D341Med (cell line): ENCODE data around the gene ETV3L.
A peak's percentile ranks its signal among the peaks of the same experiment; 100 is the strongest.
"Not testable (repeated sequence)": the region's sequence is repeated elsewhere in the genome, so short reads cannot be mapped to it uniquely, and the experiment has no call there.

Experiments used
- DNase-seq: peaks from one replicate; pipeline ENCODE4 v3.0.0; 2012; ENCODE audit warnings: low spot score

ETV3L gene

DNA sequence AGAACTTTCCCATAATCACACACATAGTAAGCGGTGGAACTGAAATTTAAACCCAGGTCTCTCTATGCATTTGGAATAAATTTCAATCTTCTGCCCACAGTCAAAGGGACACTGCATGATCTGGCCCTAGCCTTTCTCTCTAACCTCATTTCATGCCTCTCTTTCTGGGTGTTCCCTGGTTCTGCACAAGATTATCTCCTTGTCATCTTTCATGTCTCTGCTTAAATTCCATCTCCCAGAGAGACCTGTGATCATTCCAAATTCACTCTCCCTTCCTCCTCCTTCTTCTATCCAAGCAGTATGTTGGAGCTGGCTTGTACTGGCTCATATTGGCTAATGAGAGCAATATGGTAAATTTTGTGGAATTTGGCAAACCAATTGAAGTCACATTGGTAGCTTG lies 22.2 kb downstream of the ETV3L start:
- DNase-seq, result no peak

DNA sequence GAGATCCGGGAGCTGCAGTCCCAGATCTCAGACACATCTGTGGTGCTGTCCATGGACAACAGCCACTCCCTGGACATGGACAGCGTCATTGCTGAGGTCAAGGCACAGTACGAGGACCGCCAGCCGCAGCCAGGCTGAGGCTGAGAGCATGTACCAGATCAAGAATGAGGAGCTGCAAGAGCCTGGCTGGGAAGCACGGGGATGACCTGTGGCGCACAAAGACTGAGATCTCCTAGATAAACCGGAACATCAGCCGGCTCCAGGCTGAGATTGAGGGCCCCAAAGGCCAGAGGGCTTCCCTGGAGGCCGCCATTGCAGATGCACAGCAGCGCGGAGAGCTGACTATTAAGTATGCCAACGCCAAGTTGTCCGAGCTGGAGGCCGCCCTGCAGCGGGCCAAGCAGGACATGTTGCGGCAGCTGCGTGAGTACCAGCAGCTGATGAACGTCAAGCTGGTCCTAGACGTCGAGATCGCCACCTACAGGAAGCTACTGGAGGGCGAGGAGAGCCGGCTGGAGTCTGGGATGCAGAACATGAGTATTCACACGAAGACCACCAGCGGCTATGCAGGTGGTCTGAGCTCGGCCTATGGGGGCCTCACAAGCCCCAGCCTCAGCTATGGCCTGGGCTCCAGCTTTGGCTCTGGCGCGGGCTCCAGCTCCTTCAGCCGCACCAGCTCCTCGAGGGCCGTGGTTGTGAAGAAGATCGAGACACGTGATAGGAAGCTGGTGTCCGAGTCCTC lies 25.5 kb downstream of the ETV3L start:
- peak; percentile 73 for DNase-seq

DNA sequence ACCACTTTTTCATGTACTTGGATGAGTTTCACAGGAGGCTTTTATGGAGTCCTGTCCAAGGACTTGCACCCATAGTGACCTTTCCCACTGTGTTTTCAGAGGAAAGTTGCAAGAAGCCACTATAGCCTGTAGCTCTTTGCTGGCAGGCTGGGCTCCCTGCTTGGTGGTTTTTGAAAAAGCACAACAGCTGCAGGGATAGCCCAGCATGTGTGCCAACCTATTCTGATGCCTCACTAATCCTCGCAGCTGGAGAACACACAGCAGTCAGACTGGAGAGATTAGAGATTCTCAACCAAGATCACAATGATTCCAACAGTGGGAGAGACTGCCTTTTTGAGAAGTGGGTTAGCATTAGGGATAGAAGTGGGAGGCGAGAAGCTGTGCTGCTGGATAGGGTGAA lies 30.0 kb downstream of the ETV3L start:
- DNase-seq, result peak; percentile 53

DNA sequence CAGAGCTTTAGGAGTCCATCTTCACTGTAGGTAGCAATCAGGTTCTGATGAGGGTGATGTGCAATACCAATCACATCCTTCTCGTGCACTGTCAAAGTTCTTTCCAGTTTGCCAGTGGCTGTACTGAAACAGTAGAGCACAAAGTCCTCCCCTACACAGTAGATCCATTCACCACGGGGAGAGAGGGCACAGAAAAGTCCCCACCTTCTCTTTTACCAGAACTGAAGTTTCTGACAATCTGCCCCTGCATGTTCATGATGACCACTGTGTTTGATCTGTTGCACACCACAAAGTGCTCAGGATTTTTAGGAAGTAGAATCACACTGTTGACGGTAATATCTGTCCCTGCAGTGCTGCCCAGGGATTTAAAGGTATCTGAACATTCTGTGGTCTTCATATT lies 40.4 kb downstream of the ETV3L start:
- not testable (repeated sequence) for DNase-seq

DNA sequence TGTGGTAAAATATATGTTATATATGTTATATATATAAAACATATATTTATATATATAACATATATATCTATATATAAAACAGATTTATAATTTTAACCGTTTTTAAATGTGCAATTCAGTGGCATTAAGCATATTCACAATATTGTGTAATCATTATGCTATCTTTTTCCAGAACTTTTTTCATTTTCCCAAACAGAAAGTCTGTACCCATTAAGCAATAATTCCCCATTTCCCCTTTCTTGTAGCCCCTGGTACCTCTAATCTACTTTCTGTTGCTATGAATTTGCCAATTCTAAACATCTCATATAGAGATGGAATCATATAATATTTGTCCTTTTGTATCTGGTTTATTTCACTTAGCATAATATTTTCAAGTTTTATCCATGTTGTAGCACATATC lies 43.3 kb downstream of the ETV3L start:
- DNase-seq, result no peak

DNA sequence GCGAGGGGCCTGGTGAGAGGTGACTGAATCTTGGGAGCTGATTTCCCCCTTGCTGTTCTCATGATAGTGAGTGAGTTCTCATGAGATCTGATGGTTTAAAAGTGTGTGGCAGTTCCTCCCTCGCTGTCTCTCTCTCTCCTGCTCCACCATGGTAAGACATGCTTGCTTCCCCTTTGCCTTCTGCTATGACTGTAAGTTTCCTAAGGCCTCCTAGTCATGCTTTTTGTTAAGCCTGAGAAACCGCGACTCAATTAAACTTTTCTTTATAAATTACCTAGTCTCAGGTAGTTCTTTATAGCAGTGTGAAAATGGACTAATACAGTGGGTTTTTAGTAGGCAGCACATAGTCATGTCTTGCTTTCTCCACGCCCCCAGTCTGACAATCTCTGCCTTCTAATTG lies 43.9 kb downstream of the ETV3L start:
- not testable (repeated sequence) for DNase-seq

DNA sequence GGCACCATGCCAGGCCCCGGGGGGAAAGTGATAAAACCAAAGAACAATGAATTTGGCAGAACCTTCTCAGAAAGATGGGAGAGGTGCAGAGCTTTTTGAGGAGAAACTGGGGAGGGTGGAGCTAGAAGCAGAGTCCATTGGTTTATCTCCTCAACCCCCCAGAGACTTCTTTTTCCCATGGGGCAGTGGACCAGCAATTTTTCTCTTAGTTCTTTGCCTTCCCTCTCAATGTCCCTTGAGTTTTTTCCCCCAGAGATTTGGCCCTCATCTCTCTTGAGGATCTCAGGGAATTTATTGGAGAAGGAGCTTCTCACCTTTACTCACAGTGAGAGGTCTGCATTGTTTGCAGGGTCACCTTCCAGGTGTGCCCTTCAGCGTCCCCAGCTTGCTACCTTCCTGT lies 48.8 kb downstream of the ETV3L start:
- DNase-seq, result no peak

DNA sequence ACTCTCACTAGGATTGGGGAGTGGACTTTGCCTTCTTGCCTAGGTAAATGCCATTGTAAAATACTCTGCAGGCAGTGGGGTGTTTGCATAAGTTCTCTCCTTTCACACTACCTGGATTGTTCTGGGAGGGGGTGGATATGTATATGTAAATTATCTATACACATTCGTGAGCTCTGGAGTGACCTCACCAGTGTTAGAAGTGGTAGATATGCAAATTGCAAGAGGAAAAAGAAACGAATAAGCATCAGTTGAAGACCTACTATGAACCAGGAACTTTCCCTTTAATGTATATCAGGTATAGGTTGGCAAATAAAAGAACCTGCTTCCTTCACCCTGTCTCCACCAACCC lies 52.6 kb downstream of the ETV3L start:
- no peak for DNase-seq

DNA sequence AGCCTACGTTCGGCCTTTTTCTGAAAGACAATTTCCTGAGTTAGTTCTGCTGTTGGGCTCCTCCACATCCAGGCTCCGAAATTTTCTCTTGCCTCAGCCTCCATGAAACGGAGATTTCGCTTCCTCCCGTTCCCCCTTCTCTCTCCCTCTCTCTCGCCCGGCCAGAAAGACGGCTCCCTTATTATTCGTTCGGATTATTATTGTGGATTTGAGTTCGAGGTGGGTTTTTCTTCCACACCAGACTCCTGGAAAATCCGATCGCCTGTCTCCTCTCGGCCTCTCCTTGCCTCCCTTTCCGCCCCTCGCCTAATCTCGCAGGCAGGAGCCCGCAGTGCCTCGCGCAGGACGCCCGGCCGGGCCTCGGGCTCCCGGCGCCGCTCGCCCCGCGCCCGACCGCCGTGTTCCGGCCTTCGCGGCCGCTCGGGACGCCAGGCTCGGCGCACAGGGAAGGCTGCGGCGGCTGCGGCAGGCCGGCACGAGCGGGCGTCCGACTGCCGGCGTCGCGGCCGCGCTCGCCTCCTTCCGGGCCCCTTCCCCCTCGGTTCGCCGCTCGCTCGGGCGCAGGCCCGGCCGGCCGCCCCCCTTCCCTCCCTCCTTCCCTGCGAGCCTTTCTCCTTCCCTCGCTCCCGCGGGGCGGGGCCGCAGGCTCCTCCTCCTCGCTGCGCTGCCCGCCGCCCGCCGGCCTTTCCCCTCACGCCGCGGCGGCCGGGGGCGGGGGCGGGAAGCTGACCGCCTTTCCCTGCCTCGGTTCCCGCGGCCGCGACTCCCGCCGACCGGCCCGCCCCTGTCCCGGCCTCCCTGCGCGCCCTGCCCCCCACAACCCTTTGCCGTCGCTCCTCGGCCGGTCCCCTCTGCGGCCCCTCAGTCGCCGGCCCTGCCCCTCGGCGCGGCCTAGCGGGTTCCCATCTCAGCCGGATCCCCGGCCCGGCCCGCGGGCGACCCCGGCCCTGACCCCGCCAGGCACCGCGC lies 54.1 kb downstream of the ETV3L start, which contains the start of gene ARHGEF11:
TSS of gene ARHGEF11 (minus strand) at position 493 of the 969 bp plus-strand sequence. CDS start 1,412 bp downstream, outside the sequence.
- DNase-seq, result peak; percentile 98

DNA sequence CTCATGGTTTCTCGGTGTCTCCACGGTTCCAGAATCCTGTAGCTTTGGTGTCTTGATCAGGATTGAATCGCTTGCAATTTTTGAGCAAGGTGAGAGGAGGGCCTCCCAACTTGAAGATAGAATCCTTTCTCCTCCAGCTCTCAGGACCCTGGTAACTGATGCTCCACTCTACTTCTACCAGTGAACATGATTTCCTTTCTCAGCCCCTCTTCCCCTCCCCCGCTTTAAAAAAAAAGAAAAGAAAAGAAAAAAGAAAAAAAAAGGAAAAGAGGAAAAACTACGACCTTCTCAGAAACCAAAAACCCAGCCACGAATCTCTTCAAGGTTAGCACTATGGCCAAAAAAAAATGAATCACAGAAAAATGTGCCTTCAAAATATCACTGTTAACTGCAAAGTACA lies 55.3 kb downstream of the ETV3L start:
- no peak for DNase-seq

DNA sequence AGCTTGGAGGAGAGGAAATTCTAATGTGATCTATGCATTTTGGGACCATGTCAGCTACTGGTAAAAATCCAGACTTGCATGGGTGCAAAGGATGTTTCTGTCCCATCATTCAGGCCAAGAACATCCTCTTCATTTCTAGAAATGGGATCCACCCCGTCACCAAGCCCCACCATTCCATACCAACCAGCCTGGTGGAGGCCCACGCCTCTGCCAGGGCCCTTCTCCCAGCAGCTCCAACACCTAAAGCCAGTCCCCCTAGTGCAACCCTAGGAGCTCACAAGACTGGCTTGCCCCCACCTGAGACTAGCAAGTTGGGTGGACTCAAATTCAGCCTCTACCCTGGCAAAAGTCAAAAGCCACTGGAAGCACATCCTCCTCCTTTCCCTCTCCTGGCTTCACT lies 55.9 kb downstream of the ETV3L start:
- peak; percentile 35 for DNase-seq

DNA sequence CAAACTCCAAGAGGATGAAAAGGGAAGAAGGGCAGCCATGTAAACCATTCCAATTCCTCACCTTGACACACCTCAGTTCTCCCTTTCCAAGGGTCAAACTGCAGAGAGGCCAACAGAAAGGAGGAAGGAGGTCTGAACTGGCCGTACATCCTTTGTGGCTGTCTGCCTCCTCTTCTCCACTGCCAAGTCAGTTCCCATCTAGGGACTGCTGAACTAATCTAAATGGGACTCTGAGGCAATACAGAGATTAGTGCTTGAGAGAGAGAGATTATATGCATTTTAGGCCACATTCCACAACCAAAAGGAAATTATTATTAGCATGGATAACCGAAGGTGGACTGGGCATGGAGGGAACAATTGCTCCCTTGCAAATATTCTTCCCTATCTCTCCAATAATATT lies 56.8 kb downstream of the ETV3L start:
- DNase-seq, result no peak
